Body of pancreas (tissue), 4 donors: Measurements from ENCODE around the gene SIGLEC11.

Source experiments
- POLR2A ChIP-seq, 3 donors: fragments of 450-650 bp; IDR thresholded peaks; one replicate each; pipeline ENCODE4 v1.6.1; 2016; ENCODE audit warnings: antibody characterized with exemption in 3 of 3, mild to moderate bottlenecking in 2 of 3
- TF ChIP-seq, protein P1 (sequence below), 7 experiments: fragments of 450-650 bp in 4 of 7; fragments of 200-600 bp in 3 of 7; sonication (generic) in 3 of 7; IDR thresholded peaks; one replicate each; pipeline ENCODE4 v1.5.1; 2016 to 2019; ENCODE audit warnings: antibody characterized with exemption in 7 of 7

DNA sequence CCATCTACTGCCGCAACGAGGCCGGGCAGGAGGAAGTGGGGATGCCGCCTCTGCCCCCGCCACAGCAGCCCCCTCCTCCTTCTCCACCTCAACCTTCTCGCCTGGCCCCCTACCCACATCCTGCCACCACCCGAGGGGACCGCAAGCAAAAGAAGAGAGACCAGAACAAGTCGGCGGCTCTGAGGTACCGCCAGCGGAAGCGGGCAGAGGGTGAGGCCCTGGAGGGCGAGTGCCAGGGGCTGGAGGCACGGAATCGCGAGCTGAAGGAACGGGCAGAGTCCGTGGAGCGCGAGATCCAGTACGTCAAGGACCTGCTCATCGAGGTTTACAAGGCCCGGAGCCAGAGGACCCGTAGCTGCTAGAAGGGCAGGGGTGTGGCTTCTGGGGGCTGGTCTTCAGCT lies 28.2 kb downstream of the SIGLEC11 start:
- TF ChIP-seq, protein P1, sequence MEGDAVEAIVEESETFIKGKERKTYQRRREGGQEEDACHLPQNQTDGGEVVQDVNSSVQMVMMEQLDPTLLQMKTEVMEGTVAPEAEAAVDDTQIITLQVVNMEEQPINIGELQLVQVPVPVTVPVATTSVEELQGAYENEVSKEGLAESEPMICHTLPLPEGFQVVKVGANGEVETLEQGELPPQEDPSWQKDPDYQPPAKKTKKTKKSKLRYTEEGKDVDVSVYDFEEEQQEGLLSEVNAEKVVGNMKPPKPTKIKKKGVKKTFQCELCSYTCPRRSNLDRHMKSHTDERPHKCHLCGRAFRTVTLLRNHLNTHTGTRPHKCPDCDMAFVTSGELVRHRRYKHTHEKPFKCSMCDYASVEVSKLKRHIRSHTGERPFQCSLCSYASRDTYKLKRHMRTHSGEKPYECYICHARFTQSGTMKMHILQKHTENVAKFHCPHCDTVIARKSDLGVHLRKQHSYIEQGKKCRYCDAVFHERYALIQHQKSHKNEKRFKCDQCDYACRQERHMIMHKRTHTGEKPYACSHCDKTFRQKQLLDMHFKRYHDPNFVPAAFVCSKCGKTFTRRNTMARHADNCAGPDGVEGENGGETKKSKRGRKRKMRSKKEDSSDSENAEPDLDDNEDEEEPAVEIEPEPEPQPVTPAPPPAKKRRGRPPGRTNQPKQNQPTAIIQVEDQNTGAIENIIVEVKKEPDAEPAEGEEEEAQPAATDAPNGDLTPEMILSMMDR (IDR thresholded peaks at IDR 0.05): no peak
- TF ChIP-seq POLR2A (IDR thresholded peaks at IDR 0.05): no peak
